Measurements from ENCODE around the gene DDIT3.
"Not testable (repeated sequence)": the region's sequence is repeated elsewhere in the genome, so short reads cannot be mapped to it uniquely, and the experiment has no call there.

DDIT3 gene

DNA sequence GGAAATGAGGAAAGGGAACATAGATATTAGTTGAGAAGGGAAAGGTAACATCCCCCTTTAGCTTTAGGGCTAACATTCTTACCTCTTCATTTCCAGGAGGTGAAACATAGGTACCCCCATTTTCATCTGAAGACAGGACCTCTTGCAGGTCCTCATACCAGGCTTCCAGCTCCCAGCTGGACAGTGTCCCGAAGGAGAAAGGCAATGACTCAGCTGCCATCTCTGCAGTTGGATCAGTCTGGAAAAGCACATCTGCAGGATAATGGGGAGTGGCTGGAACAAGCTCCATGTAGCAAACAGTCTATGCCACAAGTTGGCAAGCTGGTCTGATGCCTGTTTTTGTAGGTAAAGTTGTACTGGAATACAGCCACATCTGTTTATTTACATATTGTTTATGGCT, 3.1 kb downstream of the DDIT3 start:
- in situ Hi-C loops (cut with MboI; ENCODE audit: low sequenced_read_pairs, unreplicated experiment), result no loop called here
- DNase-seq (ENCODE audit: low spot score), result no peak
- TF ChIP-seq CTCF (IDR thresholded peaks at IDR 0.05; ENCODE audit: borderline replicate concordance, control extremely low read depth, extremely low read depth, insufficient read depth, missing control alignments), result no peak

- in situ Hi-C loops (cut with MboI; ENCODE audit: low sequenced_read_pairs, unreplicated experiment), result no loop called here
- no peak for TF ChIP-seq CTCF (IDR thresholded peaks at IDR 0.05; ENCODE audit: borderline replicate concordance, control extremely low read depth, extremely low read depth, insufficient read depth, missing control alignments)
- no peak for DNase-seq (ENCODE audit: low spot score)
Measured at GRCh38 chr12:57516617-57517153, 3.6 kb downstream of the DDIT3 start.

- no peak for TF ChIP-seq CTCF (IDR thresholded peaks at IDR 0.05; ENCODE audit: borderline replicate concordance, control extremely low read depth, extremely low read depth, insufficient read depth, missing control alignments)
- in situ Hi-C loops (cut with MboI; ENCODE audit: low sequenced_read_pairs, unreplicated experiment), result no loop called here
- no peak for DNase-seq (ENCODE audit: low spot score)
Measured at GRCh38 chr12:57515934-57516541, 4.3 kb downstream of the DDIT3 start.

DNA sequence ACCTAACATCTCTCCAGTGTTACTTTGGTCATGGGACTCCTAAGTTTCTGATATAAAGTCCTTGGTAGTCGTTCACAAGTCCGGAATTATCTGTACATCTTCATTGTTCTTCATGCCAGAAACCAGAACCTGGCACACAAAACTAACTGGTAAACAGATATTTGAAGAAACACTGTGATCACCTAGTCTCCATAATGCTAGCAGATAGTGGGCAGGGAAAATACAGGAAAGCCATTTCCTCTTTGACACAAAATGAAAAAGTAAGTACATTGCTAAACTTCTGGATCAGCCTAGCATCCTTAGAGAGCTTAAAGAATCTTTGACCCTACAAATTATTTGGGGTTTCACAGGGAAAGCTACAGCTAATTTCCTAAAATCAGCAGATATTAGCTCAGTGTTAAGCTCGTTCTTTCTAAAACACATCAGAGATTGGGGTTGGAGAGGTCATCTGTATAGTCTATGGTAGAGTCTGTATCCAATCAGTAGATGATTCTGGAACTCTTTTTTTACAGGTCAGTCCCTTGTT, 4.8 kb downstream of the DDIT3 start:
- DNase-seq (ENCODE audit: low spot score), result no peak
- in situ Hi-C loops (cut with MboI; ENCODE audit: low sequenced_read_pairs, unreplicated experiment), result no loop called here

GRCh38 chr12:57514720-57515407, 5.5 kb downstream of the DDIT3 start:
- no peak for TF ChIP-seq CTCF (IDR thresholded peaks at IDR 0.05; ENCODE audit: borderline replicate concordance, control extremely low read depth, extremely low read depth, insufficient read depth, missing control alignments)
- no peak for DNase-seq (ENCODE audit: low spot score)
- in situ Hi-C loops (cut with MboI; ENCODE audit: low sequenced_read_pairs, unreplicated experiment), result no loop called here

More for the DNA sequence above, 4.8 kb downstream of the DDIT3 start:
- no peak for TF ChIP-seq CTCF (IDR thresholded peaks at IDR 0.05; ENCODE audit: borderline replicate concordance, control extremely low read depth, extremely low read depth, insufficient read depth, missing control alignments)

DNA sequence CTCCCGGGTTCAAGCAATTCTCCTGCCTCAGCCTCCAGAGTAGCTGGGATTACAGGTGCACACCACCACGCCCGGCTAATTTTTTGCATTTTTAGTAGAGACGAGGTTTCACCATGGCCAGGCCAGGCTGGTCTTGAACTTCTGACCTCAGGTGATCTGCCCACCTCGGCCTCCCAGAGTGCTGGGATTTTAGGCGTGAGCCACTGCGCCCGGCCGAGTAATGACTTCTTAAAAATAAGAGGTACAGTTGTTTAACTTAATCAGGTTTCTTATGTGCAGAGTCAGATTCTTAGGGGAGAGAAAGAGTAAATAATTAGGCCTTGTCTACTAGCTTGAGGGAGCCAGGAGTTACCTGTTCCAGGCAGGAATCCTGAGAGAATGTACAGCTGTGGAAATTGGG, 6.1 kb downstream of the DDIT3 start:
- DNase-seq (ENCODE audit: low spot score); in situ Hi-C loops (cut with MboI; ENCODE audit: low sequenced_read_pairs, unreplicated experiment): not testable (repeated sequence)

DNA sequence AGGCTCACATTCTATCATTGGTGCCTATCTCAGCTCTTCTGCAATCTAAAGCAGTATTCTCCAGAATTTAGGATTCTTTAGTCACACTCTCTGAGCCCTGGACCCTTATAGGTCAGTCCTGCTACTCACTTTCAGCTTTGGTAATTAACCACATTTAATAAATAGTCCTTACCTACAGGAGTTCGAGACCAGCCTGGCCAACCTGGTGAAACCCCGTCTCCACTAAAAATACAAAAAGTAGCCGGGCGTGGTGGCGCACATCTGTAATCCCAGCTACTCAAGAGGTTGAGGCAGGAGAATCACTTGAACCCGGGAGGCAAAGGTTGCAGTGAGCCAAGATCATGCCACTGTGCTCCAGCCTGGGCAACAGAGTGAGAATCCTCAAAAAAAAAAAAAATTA, 6.6 kb downstream of the DDIT3 start:
- in situ Hi-C loops (cut with MboI; ENCODE audit: low sequenced_read_pairs, unreplicated experiment), result not testable (repeated sequence)

More for the DNA sequence above, 6.6 kb downstream of the DDIT3 start:
- not testable (repeated sequence) for DNase-seq (ENCODE audit: low spot score)

Measured in GM13976 (cell line).